Activated T-cell treated with anti-CD3 and anti-CD28 coated beads, Interleukin-2, amount 50 U/mL, for 72 hours (primary cell): ENCODE measurements around the gene LRPAP1. TPM values are rescaled to one million over a fixed set of nuclear protein-coding genes. Genes with fewer than 3 reads are reported as not detected.
"Not testable (repeated sequence)": the region's sequence is repeated elsewhere in the genome, so short reads cannot be mapped to it uniquely, and the experiment has no call there.

ENCODE experiments used
- ATAC-seq, 2 donors: fragments of 150-1000 bp; cut with Tn5 transposase; replicated peaks in 1 of 2; 2 replicates each; pipeline ENCODE4 v1.10.0; 2021; ENCODE audit warnings: moderate library complexity in 2 of 2, mild to moderate bottlenecking in 1 of 2
- DNase-seq, 2 donors: peaks; one replicate each; pipeline ENCODE4 v3.0.0; 2021 to 2022; ENCODE audit warnings: mixed read lengths in 1 of 2
- H3K27ac Mint-ChIP-seq: one replicate; pipeline ENCODE4 v1.8.0; 2022; ENCODE audit warnings: mild to moderate bottlenecking, moderate library complexity, mixed read lengths
- H3K27me3 Mint-ChIP-seq: one replicate; pipeline ENCODE4 v1.8.0; 2022; ENCODE audit warnings: low read depth, mixed read lengths
- H3K36me3 Mint-ChIP-seq, 2 donors: one replicate each; pipeline ENCODE4 v1.8.0; 2022; ENCODE audit warnings: mixed read lengths in 2 of 2, mild to moderate bottlenecking in 1 of 2; ENCODE audit not compliant: insufficient read depth in 2 of 2
- H3K4me1 Mint-ChIP-seq: one replicate; pipeline ENCODE4 v1.8.0; 2022; ENCODE audit warnings: low read depth, mixed read lengths
- H3K4me3 Mint-ChIP-seq, 2 donors: one replicate each; pipeline ENCODE4 v1.8.0; 2022; ENCODE audit warnings: mild to moderate bottlenecking in 2 of 2, mixed read lengths in 2 of 2, moderate library complexity in 2 of 2
- H3K9me3 Mint-ChIP-seq, 2 donors: one replicate each; pipeline ENCODE4 v1.8.0; 2022; ENCODE audit warnings: mixed read lengths in 2 of 2
- total RNA-seq, 2 donors: library from RNA; stranded (reverse); gene quantifications; one replicate each; pipeline ENCODE4 v1.2.3, GENCODE V29; 2022

The LRPAP1 gene
- total RNA-seq, 2 donors from 2014 or later, result 49.7 to 52.7 TPM

GRCh38 chr4:3459156-3459555, 73.1 kb downstream of the LRPAP1 start:
- not testable (repeated sequence) for H3K4me1 Mint-ChIP-seq, H3K27ac Mint-ChIP-seq, ATAC-seq, H3K36me3 Mint-ChIP-seq, DNase-seq, H3K4me3 Mint-ChIP-seq, H3K27me3 Mint-ChIP-seq, H3K9me3 Mint-ChIP-seq

GRCh38 chr4:3458371-3458770, 73.9 kb downstream of the LRPAP1 start:
- no peaks in the 10 kb centered on the region for H3K36me3 Mint-ChIP-seq
- ATAC-seq, result no peak

GRCh38 chr4:3455596-3455995, 76.6 kb downstream of the LRPAP1 start:
- not testable (repeated sequence) for H3K9me3 Mint-ChIP-seq, H3K36me3 Mint-ChIP-seq, DNase-seq, H3K4me3 Mint-ChIP-seq, H3K4me1 Mint-ChIP-seq, ATAC-seq, H3K27me3 Mint-ChIP-seq, H3K27ac Mint-ChIP-seq

More at GRCh38 chr4:3458371-3458770, 73.9 kb downstream of the LRPAP1 start:
- Mint-ChIP-seq H3K4me1 (no peaks in the 10 kb centered on the region), H3K27me3 (peaks cover 8% of the 10 kb centered on the region), H3K27ac (no peak overlapping the region), H3K9me3 (peaks cover 0 to 4% of the 10 kb centered on the region in 2 donors), H3K4me3 (no peak overlapping the region)
- no peak for DNase-seq

Other genes starting within 250 kb of the LRPAP1 start
- 10 to 100 TPM; 16.9 to 18.5 TPM for gene RGS12, start 239.4 kb downstream of the LRPAP1 start, total RNA-seq
- gene HGFAC, start 90.5 kb downstream of the LRPAP1 start, total RNA-seq, result under 1 TPM; 0.51 to 0.62 TPM
- gene DOK7, start 69.1 kb downstream of the LRPAP1 start, total RNA-seq, result not detected
- not detected for gene ADRA2C, start 234.0 kb upstream of the LRPAP1 start, total RNA-seq